Choroid plexus epithelial cell (primary cell): ENCODE measurements around the gene TLCD3A.

Source experiments
- DNase-seq: peaks from one replicate; pipeline ENCODE4 v3.0.0-alpha.2; 2010; ENCODE audit warnings: low read depth
- H3K4me3 ChIP-seq: 2 replicates; pipeline ENCODE4 v1.5.1; 2011; ENCODE audit warnings: low read depth, mild to moderate bottlenecking, control low read depth, low read length, moderate library complexity
- TF ChIP-seq, protein P1 (sequence below): conservative IDR thresholded peaks from 2 replicates; pipeline ENCODE4 v1.5.1; 2011; ENCODE audit warnings: low read depth, mild to moderate bottlenecking, control low read depth, inconsistent platforms, low read length, moderate library complexity

The TLCD3A gene

DNA sequence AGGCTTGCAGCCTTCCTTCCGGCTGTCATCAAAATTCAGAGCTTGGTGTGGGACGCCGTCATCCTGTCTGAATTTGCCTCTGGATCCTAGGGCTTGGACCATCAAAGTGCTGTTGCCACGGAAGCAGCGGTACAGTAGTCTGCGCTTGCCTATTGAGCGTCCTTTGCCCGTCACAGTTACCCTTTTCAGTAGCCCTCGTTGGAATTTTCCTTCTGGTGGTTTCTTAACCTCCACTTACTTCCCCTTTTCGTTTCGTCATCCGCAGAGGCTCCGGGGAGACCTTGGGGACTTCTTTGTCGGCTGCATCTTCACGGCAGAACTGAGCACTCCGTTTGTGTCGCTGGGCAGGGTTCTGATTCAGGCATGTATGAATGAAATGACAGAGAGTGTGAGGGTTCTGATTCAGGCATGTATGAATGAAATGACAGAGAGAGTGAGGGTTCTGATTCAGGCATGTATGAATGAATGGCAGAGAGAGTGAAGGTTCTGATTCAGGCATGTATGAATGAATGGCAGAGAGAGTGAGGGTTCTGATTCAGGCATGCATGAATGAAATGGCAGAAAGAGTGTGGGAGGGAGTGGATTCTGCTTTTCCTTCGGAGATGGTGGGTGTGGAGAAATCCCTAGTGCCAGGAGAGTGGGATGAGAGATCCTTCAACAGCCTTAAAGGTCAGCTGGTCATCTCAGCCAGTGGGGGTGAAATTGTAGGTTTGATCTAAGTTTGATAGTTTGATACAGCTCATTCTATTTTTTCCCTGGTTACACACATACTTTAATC is 8.0 kb downstream of the TLCD3A start:
- TF ChIP-seq, protein P1, sequence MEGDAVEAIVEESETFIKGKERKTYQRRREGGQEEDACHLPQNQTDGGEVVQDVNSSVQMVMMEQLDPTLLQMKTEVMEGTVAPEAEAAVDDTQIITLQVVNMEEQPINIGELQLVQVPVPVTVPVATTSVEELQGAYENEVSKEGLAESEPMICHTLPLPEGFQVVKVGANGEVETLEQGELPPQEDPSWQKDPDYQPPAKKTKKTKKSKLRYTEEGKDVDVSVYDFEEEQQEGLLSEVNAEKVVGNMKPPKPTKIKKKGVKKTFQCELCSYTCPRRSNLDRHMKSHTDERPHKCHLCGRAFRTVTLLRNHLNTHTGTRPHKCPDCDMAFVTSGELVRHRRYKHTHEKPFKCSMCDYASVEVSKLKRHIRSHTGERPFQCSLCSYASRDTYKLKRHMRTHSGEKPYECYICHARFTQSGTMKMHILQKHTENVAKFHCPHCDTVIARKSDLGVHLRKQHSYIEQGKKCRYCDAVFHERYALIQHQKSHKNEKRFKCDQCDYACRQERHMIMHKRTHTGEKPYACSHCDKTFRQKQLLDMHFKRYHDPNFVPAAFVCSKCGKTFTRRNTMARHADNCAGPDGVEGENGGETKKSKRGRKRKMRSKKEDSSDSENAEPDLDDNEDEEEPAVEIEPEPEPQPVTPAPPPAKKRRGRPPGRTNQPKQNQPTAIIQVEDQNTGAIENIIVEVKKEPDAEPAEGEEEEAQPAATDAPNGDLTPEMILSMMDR, result no peak
- DNase-seq, result no peak
- H3K4me3 ChIP-seq, result no peak overlapping the region

DNA sequence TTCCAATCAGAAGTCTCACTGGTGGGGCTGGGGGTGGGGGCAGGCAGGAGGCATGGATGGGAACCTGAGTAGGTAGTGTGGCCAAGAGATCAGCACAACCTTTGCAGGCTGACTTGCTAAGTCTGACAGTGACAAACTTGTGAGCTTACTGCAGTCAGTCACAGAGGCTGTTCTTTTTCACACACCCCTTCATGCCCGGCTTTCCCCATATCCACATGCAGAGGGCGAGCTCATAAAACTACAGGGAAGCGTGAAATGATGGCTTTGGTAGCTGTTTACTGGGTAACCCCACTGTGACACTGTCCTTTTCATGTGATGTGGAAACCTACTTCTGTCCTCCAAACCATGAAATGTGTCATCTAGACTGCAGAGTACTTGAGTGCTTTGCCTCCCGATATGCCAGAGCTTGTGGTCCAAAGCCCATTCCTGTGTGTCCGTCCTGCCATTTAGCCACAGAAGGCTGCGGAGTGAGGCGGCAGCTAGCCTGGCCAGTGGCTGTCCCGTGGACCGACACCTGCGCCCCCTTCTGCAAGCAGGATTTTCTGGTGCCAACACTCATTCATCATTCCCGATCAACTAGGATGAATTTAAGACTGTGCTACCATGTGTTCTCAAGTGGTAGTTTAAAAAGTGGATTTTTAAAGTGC is 9.9 kb downstream of the TLCD3A start:
- no peak overlapping the region for H3K4me3 ChIP-seq
- no peak for DNase-seq
- TF ChIP-seq, protein P1, result no peak

DNA sequence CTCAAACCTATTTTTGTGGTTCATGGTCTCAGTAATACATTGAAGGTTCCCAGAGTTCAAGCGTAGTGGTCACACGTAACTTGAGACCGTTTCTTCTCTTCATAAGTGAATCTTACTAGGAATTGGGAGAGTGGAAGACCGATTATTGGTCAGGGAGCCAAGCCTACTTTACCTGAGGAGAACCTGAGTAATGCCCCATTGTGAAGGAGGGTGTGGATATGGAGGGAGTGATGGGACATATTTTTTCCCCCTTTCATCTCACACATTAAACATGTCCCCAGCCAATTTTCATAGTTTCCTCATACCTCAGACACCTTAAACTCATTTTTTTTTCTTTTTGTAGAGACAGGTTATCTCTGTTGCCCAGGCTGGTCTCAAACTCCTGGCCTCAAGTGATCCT is 10.7 kb downstream of the TLCD3A start:
- no peak for DNase-seq
- TF ChIP-seq, protein P1, result no peak
- H3K4me3 ChIP-seq, result no peak overlapping the region

DNA sequence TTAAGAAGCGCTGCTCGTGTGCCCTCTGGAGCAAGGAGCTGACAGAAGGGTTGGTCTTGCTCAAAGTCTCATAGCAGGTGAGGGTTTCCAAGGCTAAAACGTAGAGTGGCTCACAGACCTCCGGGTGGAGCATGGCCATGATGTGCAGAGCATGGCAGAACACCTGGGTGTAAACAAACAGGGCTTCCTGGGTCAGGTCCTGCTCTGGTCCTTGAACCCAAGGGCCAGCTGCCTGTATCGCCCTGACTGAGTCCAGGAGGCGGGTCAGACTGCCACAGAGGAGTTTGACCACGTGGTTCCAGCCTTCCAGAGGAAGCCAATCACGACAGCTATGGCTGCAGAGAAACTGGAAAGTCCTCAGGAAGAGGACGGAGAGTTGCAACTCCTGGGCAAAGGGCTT is 12.5 kb downstream of the TLCD3A start:
- no peak for DNase-seq
- TF ChIP-seq, protein P1, result no peak
- no peak overlapping the region for H3K4me3 ChIP-seq

DNA sequence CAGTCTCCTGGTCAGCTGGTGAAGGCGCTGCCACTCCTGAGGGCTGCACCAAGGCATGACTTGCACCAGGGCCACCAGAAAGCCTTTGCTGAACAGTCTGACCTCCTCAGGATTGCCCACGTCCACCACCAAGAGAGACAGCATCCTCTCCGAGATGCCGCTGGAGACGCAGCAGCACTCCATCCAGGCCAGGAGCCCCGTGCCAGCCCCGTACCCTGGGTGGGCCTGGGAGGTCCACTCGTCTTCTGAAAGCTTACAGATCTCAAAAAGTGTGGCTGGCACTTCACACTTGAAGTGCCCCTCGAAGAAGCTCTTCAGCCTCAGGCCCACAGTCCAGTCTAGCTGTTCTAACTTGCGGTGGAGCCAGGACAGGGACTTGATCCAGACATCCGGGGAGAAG is 13.0 kb downstream of the TLCD3A start:
- no peak for DNase-seq
- no peak overlapping the region for H3K4me3 ChIP-seq
- TF ChIP-seq, protein P1, result no peak

DNA sequence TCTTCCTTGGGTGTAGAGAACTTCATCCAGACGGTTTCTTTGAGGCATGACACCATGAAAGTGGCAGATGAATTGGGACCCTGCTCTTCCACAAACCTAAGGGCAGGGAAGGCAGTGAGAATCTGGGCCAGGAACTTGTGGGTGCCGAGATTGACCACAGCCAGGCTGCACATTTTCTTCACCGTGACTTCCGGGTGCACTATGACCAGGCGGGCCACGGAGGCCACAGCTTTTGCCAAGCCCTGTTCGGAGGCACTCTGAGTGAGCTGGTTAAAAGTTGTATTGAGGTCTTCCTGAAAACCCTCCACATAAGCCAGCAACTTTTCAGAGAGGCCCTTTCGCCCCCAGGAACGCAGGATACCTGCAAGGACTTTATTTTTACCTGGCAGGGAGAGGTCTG is 13.8 kb downstream of the TLCD3A start:
- no peak overlapping the region for H3K4me3 ChIP-seq
- TF ChIP-seq, protein P1, result no peak
- DNase-seq, result no peak
